Upper lobe of left lung (tissue), 4 donors: Measurements from ENCODE around the gene FIBCD1.

ENCODE experiments used
- EP300 ChIP-seq, 4 donors: sonication (generic); formaldehyde crosslinking; IDR thresholded peaks; one replicate each; pipeline ENCODE4 v1.5.1; 2017; ENCODE audit warnings: antibody characterized with exemption in 4 of 4, control low read depth in 2 of 4
- POLR2A ChIP-seq, 4 donors: fragments of 450-650 bp; IDR thresholded peaks; one replicate each; pipeline ENCODE4 v1.5.1; 2016 to 2017; ENCODE audit warnings: antibody characterized with exemption in 4 of 4, mild to moderate bottlenecking in 2 of 4
- POLR2AphosphoS5 ChIP-seq, 2 donors: sonication (generic); formaldehyde crosslinking; IDR thresholded peaks; one replicate each; pipeline ENCODE4 v1.5.1; 2017; ENCODE audit warnings: antibody characterized with exemption in 2 of 2
- TF ChIP-seq, protein P1 (sequence below), 6 experiments: fragments of 450-650 bp in 4 of 6; fragments of 200-600 bp in 2 of 6; sonication (generic) in 2 of 6; IDR thresholded peaks; one replicate each; pipeline ENCODE4 v1.5.1; 2016 to 2019; ENCODE audit warnings: antibody characterized with exemption in 6 of 6

DNA sequence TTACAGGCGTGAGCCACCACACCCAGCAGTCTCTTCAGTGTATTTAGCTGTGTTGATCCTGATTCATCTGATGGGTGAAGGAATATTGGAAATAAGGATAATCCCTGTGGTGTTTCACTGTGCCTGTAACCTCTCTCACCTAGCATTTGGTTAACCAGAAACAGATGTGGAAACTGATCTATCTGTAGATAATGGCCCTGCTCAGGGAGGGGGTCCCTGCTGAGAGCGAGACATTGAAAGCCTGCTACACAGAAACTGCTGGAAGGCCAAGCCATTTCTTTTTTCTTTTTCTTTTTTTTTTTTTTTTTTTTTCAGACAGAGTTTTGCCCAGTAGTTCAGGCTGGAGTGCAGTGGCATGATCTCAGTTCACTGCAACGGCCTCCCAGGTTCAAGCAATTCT is 70.8 kb downstream of the FIBCD1 start:
- TF ChIP-seq POLR2AphosphoS5 (IDR thresholded peaks at IDR 0.05) (no peak), POLR2A (IDR thresholded peaks at IDR 0.05) (no peak), EP300 (IDR thresholded peaks at IDR 0.05) (no peak)
- TF ChIP-seq, protein P1, sequence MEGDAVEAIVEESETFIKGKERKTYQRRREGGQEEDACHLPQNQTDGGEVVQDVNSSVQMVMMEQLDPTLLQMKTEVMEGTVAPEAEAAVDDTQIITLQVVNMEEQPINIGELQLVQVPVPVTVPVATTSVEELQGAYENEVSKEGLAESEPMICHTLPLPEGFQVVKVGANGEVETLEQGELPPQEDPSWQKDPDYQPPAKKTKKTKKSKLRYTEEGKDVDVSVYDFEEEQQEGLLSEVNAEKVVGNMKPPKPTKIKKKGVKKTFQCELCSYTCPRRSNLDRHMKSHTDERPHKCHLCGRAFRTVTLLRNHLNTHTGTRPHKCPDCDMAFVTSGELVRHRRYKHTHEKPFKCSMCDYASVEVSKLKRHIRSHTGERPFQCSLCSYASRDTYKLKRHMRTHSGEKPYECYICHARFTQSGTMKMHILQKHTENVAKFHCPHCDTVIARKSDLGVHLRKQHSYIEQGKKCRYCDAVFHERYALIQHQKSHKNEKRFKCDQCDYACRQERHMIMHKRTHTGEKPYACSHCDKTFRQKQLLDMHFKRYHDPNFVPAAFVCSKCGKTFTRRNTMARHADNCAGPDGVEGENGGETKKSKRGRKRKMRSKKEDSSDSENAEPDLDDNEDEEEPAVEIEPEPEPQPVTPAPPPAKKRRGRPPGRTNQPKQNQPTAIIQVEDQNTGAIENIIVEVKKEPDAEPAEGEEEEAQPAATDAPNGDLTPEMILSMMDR (IDR thresholded peaks at IDR 0.05) = no peak
